Middle frontal gyrus (tissue), 1 donor: Measurements from ENCODE around the gene PPP1R14C.
A peak's percentile ranks its signal among the peaks of the same experiment; 100 is the strongest.

Experiments
- DNase-seq: peaks from one replicate; pipeline ENCODE4 v3.0.0-alpha.2; 2015; ENCODE audit warnings: low spot score; ENCODE audit errors: extremely low spot score

PPP1R14C gene

DNA sequence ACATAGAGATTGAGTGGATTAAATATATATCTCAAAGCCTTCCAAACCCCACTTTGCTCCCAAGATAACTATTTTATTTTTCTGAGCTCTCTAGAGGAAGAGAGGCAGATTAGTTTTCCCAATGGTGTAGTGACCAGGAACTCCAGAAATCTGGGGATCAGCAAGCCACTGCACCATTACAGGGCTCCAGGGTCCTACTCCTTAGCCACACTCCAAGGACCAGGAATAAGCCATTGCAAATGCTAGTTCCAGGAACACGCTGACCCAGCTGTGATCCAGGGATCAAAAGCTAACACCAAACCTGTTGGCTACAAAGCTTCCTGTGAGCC lies 128.3 kb downstream of the PPP1R14C start:
- no peak for DNase-seq

- DNase-seq = no peak
Measured at GRCh38 chr6:150271501-150272263, 128.8 kb downstream of the PPP1R14C start.

GRCh38 chr6:150272264-150272975 lies 129.6 kb downstream of the PPP1R14C start:
- DNase-seq = no peak

GRCh38 chr6:150272976-150273315 lies 130.1 kb downstream of the PPP1R14C start:
- DNase-seq = no peak

GRCh38 chr6:150273457-150274309 lies 130.8 kb downstream of the PPP1R14C start:
- DNase-seq = no peak

GRCh38 chr6:150275489-150275888 lies 132.6 kb downstream of the PPP1R14C start:
- DNase-seq = no peak

GRCh38 chr6:150276168-150276936 lies 133.5 kb downstream of the PPP1R14C start:
- no peak for DNase-seq

GRCh38 chr6:150276937-150277742 lies 134.3 kb downstream of the PPP1R14C start:
- DNase-seq = no peak

GRCh38 chr6:150279533-150279932 lies 136.7 kb downstream of the PPP1R14C start:
- DNase-seq = no peak

DNA sequence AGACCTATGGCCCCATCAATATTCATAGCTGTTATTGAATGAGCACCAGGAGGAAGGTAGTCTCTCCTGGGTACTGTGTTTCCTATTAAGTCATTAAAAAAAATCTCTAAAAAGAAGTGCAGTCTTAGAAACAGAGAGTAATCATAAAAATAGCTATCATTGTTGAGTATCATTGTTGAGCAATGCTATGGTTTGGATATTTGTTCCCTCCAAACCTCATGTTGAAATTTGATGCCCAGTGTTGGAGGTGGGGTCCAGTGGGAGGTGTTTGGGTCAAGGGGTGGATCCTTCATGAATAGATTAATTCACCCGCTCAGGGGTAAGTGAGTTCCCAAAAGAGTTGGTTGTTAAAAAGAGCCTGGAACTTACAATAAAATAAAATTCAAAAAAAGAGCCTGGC lies 137.9 kb downstream of the PPP1R14C start:
- DNase-seq = no peak

- no peak for DNase-seq
Measured at GRCh38 chr6:150281767-150282166, 138.9 kb downstream of the PPP1R14C start.

DNA sequence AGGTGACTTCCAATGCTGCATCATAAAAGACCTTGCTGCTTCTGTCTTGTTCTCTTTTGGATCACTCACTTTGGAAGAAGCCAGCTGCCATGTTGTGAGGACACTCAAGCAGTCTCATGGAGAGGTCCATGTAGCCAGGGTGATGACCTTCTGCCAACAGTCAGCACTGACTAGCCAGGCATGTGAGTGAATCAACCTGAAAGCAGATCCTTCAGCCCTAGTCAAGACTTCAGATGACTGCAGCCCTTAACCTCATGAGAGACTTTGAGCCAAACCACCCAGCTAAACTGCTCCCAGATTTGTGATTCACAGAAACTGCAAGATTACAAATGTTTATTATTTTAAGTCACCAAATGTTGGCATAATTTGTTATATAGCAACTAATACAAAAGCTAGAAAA lies 140.0 kb downstream of the PPP1R14C start:
- DNase-seq = no peak

DNA sequence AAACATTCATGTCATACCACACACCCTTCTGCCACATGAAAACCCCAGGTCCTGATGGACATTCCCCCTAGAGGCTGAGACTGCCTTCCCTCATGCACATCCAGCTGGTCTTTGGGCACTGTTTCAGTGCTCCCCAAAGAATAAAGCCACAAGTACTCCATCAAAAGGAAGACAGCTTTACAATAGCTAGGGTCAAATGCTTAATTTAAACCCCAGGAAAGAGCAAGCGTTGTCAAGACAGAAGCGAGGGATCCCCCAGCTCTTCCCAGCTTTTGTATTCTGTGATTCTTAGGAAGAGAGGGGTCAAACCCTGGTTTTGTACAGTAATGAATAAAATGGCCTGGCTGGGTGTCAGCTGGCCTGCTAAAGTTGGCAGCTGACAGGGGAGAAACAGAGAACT lies 143.6 kb downstream of the PPP1R14C start:
- DNase-seq = no peak

DNA sequence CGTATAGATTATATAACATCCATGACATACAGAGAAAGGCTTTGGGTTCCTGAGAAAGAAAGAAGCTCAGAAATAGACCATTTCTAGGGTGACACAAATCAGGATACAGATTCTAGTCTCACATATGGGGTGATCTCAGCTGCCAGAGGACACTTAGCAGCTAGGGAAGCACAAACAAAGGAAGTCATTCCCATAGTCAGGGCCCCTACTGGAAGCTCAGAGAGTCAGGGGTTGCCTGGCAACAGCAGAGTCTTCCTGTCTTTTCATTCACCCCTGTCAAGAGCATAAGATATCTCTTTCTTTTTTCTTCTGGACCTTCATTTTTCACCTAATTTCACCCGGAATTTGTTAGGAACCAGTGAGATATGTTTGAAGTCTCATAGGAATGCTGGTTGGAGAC lies 144.1 kb downstream of the PPP1R14C start:
- DNase-seq = no peak

DNA sequence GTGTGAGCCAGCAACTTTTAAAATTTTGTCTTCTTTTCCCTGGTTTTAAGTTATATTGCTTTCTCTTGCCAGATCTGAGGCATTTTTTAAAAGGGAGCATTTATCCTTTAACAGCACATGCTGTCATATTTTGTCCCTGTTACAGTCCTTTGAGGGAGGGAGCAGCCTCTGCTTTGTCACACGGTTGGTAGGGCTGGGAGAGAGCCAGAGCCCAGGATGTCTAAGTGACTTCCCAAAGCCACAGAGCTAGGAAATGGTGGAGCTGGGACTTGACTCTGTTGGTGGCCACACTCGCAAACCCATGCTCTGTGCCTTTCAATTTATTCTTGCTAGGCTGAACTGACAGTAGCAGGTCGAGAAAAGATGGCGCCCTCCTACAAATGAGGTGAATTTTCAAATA lies 145.6 kb downstream of the PPP1R14C start:
- no peak for DNase-seq

DNA sequence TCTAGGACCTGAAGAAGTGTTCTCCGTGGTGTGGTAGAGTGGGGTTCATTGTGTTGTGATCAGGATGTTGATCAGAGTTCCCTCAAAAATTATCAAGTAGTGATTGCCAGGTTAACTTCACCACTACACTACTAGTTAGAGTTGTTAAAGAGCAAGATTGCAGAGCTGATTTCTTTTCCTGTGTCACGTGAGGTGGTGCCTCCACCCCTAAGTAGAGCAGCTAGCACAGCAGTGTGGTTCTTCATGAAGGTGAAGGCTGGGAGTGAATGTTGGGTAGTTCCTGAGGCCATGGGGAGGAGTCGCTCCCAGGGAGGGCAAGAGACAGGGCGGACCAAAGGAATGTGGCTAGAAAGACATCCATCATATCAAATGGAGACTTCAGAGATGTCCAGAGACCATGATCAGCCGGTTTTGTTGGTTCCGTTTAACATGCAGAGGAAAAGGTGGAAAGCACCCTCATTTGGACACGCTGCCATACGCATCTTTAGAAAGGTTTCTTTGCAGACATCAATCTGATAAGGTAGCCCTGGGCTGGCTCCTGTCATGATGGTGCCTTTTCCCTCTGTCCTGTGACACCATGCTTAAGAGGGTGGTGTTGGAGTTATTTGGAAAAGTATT lies 146.7 kb downstream of the PPP1R14C start:
- no peak for DNase-seq

- DNase-seq = peak; percentile 36
Measured at GRCh38 chr6:150290429-150290828, 147.6 kb downstream of the PPP1R14C start.

DNA sequence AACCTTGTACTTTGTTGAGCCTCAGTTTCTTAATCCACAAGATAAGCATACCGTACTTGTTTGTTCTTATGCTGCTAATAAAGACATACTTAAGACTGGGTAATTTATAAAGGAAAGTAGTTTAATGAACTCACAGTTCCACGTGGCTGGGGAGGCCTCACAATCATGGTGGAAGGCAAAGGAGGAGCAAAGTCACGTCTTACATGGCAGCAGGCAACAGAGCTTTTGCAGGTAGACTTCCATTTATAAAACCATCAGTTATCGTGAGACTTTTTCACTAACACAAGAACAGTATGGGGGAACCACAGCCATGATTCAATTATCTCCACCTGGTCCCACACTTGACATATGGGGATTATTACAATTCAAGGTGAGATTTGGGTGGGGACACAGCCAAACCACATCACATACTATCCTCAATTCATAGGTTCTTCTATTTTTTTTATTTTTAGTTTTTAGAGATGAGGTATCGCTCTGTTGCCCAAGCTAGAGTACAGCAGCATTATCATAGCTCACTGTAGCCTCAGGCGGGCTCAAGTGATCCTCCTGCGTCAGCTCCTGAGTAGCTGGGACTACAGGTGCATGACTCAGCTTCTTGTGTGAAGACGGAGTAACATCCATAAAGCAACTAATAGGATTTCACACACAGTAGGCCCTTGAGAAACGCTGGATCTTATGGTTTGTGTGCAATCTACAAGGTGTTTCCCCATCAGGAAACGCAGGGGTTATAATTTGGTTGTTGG lies 149.3 kb downstream of the PPP1R14C start:
- no peak for DNase-seq

DNA sequence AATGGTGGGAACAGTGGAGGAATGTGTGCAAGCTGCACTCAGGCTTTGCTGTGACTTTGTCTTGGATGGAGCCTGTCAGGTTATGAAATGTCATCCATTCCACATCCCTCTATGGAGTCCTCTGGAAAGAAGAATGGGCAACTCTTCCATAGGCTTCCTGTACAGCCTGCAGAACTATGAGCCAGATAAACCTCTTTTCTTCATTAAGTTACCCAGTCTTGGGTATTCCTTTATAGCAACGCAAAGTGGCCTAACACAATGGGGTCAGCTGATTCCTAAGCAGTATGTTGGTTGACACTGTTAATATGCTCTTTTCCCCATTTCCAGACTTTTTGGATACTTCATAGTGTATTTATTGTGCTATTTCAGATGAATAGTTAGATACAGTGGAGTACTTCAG lies 150.2 kb downstream of the PPP1R14C start:
- DNase-seq = no peak
